GM21528 (cell line): Measurements from ENCODE around the gene CACFD1.

Experiments used
- ATAC-seq: cut with Tn5 transposase; IDR thresholded peaks from one replicate; pipeline ENCODE4 v1.9.1; 2021; ENCODE audit warnings: mild to moderate bottlenecking, moderate library complexity; ENCODE audit not compliant: unreplicated experiment, low FRiP score

CACFD1 gene

DNA sequence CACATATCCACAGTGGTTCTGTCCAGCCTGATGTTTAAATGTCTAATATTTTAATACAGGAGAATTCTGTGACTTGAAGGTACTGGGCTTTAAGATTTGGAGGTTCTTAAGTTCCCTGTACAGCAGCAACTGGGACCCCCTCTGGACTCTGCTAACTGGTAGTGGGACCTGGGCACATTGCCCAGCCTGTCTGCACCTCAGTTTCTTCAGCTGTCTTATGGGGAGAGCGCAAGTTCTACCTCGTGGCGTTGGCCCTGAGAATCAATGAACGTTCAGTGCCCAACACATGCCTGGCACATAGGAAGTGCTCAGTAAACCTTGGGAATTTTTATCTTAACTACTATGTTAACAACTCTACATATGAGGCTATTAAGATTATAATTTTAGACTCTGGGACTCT is 17.7 kb downstream of the CACFD1 start:
- ATAC-seq = no peak

DNA sequence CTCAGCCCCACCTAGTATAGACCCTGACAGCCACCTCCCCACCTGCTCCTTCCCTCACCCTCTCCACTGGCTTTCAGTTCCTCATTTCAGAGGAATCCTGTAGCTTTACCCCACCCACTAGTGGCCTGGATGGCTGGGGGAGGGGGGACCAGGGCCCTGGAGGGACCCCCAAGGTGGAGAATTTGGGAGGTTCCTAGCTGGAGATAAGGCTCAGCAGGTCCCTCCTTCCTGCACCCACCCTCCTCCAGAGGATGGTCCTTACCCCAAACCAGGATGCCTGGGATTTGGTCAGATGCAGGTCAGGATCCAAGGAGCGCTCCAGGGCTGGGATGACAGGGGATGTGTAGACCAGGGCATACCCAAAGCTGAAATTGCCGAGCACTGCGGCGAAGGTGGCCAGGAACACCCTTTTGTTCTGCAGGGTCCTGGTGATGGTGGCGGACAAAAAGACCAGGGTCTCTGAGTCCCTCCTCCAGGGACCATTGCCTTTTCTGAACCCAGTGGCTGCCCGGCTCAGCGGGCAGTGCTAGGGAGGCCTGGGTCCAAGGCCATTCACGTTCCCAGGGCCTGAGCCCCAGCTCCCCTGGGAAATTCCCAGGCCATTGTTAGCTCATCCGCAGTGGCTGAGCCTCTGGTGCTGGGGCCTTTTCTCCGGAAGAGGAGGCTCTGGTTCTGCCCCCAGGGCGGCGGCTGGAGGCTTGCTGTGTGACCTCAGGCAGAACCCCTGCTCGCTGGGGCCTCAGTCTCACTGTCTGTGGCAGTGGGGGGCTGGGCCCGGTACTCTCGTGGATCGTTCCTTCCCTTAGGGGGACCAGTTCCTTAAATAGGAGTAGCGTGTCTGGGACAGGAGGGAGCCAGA is 18.4 kb downstream of the CACFD1 start:
- ATAC-seq = peak; percentile 41

DNA sequence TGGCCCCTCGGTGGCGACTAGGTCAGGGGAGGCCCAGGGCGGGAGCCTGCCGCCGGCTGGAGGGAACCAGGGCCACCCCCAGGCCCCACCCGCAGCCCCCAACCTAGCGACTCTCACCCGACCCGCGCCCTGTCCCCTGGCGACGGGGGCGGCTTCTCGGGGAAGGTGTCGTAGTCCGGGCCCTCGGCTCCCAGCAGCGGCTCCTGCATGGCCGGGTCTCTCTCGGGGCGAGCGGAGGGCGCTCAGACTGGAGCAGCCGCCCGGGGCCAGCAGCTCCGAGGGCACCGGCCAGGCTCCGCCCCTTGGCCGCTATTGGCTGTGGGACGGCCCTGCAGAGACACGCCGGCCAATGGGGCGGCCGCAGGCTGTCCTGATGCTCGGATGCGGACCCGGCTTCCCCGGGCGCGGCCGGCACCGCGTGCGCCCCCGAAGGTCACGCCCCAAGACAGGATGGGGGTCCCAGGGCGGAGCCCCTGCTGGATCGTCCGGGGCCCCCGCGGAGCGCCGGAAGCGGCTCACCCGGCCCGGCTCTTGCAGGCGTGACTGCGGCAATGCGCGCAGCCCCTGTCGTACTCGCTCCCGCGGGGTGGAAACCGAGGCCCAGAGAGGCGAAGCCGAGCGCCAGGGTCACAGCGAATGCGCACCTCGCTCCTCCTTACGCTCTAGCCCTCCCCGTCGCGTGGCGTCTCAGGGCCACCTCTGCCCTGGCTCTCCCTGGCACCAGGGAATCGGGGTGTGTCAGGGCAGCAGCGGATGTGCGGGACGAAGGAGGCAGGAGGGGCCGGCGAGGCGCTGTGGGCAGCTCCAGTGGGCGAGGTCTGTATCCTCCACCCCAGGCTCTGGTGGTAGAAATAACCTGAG is 19.3 kb downstream of the CACFD1 start, which contains the start of gene SLC2A6:
SLC2A6 (minus strand) TSS at position 249 of the 861 bp plus-strand sequence; CDS start at position 209, 40 bp downstream.
- ATAC-seq = peak; percentile 90

DNA sequence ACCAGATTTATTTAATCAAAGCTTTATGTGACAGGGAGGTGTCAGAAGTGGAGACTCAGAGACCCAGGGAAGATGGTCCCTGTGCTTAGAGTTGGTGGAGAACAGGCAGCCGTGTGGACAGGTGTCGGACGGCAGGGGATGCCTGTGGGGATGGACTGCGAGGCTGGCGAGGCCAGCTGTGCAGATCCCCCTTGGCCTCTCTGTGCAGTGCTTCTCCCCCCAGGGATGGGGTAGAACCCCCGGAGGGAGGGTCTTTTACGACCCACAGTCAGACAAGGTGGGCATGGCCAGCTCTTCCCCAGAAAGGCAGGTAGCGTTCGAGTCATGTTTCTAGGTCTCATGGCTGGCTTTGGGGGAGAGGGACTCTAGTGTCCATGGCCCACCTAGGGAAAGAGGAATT is 23.8 kb downstream of the CACFD1 start:
- no peak for ATAC-seq

DNA sequence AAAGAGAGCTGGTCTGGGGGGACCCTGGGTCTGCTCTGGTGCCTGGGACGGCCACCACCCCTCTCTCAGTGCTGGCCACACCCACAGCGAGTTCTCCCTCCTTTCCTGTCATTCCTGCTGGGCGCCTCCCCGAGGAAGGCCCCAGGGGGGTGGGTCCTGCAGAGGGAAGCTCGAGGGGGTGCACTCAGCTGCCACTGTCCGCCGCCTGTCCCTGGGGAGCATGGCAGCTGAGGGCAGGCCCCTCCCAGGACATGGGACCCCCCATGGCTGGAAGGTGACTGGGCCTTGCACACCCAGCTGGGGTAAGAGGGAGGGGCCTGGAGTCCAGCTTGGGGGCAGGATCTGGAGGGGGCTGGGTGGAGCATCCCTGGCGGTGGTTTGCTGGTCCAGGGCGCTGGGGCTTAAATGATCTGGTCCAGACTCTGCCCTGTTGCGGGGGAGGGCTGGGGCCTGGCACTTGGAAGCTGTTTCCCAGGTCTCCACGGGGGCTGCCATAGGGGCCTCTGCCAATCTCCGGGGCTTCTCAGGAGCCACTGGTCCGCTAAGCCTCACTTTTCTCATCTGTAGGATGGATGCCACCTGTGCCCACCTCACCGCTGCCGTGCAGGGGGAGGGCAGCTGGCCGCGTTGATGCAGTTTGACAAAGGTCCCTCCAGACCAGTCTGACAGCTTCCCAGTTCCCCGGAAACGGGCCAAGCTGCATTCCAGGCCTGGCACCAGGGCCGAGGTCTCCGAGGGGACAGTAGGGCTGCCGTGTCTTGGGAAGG is 25.1 kb downstream of the CACFD1 start:
- no peak for ATAC-seq

DNA sequence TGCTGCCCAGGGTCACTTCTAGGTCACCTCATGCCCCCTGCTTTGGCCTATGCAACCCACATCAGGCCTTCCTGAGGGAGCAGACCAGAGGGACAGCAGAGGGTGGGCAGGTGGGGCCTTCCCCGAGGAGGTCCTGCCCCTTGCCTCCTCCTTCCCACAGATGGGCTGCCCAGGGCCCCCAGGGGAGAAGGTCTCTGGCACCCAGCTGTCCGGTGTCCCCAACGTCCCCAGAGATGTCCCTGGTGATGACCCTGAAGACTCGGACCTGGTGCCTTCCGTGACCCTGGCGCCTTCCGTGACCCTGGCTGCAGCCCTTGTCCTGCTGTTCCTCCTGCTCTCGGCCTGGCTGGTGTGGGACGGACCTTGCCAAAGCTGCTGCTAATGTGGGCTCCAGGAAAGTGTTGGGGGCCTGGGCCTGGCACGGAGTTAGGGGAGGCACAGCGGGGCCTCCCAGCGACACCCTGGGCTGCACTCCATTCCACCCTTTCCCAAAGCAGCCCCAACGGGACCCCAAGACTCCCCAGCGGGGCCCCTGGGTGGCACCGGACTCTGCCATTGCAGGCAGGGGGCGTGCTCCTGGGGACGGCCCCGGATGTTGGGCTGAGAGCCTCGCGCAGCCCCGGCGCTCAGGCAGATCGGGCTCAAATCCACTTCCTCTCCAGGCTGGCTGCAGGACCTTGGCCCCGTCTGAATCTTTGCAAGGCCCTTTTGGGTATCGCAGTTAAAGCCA is 25.9 kb downstream of the CACFD1 start:
- ATAC-seq = no peak

DNA sequence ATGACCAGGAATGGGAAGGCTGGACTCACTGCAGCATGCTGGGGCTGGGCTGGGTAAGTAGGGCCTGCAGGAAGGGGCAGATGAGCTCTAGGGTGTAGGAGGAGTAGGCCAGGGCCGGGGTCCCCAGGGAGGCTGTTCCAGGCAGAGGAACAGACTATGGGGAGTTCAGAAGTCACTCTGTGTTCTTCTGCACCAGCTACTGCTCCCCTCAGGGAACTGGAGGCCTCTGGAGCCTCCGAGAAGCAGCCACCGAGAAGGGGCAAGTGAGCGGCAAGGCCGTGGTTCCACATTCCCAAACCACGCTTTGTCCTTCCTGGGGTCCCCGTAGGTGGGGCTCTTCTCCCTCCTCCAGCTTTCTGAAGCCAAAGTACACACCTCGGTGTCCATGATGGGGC is 27.6 kb downstream of the CACFD1 start:
- no peak for ATAC-seq

DNA sequence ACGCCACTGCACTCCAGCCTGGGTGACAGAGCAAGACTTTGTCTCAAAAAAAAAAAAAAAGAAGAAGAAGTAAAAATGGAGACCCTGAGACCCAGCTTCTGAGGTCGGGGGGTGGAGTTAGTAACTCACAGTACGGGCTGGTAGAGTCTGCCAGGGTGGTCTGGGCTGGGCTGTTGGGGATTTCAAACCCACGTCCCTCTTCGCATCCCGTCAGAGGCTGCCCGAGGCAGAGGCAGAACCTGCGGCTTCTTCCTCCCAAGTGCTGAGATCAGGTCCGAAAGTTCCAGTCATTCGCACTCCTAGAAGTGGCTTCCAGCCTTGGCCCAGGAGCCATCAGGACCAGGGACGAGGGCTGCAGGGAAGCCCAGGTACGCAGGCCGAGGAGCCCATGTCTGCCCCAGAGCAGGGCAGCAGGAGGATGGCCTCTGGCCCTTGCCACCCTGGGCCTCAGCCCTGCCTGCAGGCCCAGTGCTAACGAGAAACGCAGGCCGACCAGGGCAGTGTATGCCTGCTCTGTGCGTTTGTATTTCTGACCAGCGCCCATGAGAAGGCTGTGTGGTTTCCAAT is 29.0 kb downstream of the CACFD1 start:
- ATAC-seq = no peak

DNA sequence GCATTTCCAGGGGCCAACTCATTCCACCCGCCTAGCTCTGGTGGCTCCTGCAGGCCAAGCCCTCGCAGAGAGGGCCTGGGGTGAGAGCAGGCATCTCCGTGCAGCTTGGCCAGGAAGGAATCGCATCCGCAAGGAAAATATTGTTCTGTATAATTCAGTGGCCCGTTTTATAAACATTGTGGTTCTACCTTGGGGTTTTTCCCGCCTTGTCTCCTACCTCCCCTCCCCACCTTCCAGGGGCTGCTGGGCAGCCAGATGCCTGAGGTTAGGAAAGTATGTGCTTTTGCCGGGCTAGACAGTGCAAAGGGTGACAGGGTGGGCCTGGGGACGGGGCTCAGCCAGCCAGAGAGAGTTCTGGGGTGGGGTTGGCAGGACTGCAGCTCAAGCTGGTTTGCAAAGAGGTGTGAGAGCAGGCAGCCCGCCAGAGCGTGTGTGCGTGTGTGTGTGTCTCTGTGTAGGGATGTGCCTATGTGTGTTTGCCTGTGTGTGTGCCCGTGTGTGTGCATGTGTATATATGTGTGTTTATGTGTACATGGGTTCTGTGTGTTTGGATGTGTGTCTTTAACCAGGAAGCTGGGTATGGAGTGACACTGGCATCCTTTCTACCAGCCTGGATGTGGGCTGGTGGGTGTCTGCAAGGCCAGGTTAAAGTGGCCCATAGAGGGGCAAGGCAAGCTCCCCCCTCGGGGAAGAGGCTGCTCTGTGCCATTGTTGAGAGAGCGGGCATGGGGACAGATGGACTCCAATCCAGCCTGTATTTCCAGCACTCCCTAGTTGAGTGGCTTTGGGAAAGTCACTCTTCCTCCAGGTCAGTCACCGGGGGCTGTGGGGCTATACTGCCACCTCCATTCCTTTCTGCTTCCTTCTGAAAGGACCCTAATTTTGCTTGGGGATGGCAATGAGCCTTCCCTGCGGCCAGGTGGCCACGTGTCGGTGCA is 29.7 kb downstream of the CACFD1 start:
- no peak for ATAC-seq

DNA sequence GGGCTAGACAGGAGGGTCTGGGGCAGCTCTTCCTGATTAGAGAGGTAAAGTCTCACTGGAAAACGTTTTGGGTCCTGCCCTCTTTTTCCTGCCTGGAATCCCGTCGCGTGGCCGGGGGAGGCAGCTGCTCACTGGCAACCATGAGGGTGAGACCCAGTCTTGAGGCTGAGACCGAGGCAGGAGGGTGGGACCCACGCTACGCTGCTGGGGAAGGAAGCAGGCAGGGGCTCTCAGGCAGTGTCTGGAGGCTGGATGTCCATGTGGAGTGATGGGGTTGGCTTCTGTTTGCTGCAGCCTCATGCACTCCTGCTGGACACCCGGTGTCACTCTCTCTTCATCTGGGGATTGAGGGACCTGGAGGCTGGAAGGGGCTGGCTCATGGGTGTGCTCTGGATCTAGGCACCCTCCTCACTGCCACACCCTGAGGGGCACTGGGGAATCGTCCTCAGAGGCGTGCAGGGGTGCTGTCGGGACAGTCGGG is 30.5 kb downstream of the CACFD1 start:
- ATAC-seq = no peak

DNA sequence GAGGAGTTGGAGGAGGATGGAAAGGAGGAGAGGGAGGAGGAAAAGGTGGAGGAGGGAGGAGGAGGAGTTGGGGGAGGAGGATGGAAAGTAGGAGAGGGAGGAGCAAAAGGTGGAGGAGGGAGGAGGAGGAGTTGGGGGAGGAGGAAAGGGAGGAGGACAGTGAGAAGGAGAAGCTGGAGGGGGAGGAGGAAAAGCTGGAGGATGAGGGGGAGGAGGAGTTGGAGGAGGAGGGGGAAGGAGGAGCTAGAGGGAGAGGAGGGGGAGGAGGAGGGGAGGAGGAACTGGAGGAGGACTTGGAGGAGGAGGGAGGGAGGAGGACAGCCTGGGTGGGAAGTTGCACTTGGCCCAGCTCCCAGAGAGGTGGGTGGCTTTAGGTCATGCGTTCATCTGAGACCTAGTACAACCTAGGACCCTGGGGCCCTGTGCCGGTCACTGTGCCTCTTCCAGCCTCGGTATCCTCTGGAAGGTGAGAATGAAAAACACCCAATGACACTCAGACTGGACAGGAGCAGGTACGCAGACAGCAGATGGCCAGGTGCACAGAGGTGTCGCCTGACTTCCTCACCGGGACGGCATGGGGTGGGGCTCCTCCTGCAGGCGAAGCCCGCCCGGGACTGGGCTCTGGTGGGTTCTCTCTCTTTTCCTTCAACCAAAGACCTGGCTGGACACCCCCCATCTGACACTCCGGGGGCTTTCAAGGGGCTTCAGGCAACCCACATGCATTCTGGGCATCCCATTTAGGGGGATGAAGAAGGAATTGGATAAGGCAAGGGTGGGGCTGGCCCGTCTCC is 31.3 kb downstream of the CACFD1 start:
- ATAC-seq = no peak

DNA sequence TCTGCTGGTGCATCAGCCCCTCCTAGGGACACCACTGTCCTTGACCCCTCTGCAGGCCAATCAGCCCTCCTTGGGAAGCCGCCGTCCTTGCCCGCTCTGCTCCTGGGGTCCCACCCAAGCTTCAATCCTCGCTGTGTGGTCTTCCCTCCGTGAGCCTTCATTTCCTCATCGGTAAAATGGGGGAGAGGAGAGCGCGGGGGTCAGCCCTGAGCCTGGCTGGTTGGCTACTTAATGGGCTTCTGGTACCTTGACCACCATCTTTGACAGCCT is 31.8 kb downstream of the CACFD1 start:
- no peak for ATAC-seq

DNA sequence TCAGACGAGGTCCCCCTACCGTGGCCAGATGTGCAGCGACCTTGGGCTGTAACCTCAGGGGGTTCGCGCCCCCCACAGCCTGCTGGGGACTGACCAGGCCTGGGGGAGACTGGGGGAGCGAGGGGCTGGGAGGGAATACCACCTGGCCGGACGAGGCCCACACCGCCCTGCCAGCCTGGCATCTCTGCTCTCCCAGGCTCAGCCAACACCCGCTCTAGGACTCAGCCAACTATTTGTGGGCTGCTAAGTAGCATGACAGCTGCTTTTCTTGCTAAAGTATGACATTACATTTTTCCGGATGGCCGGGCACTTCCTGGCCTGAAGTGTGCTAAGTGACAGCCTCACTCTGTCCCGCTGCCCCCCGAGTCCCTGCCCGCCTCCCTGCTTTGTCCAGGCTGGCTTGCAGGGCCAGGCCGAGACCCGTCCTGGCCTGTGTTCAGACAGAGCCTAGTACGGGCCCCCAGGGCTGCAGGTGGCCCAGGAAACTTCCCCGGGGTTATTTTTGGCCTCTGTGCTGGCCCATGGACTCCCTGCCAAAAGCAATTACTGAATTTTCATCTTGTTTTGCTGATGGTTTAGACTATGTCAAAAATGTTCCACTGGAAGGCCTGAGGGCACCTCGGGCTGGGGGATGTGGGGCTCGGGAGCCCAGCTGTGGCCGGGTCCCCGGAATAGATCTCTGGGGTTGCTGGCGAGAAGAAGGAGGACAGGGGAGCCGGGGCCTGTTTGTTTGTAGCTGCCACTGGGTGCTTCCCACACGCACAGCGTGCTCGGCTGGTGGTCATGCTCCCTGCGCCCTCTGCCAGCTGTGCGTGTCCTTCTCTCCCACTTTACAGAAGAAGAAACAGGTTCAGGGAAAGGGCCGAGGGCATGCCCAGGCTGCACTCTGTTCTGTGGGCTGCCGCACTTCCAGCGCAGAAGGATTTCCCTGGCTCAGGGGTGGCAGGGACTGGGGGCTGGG is 32.6 kb downstream of the CACFD1 start:
- no peak for ATAC-seq

DNA sequence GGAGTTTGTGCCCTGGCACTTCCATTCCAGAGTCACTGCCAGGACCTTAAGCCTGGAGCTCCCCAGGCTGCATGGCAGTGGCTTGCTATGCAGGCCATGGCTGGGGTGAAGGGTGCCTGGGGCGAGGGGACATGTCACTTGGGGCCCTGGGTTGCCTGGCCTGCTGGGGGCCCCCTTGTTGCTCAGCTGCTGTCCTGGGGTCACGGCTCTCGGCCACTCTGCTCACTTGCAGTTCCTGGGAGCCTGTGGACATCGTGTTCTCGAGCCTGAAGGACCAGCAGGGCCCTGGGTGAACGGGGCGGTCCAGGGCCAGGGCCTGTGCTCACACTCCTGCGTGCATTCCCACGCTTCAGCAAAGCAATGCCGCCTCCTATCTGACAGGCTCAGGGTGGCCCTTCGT is 33.6 kb downstream of the CACFD1 start:
- ATAC-seq = no peak

DNA sequence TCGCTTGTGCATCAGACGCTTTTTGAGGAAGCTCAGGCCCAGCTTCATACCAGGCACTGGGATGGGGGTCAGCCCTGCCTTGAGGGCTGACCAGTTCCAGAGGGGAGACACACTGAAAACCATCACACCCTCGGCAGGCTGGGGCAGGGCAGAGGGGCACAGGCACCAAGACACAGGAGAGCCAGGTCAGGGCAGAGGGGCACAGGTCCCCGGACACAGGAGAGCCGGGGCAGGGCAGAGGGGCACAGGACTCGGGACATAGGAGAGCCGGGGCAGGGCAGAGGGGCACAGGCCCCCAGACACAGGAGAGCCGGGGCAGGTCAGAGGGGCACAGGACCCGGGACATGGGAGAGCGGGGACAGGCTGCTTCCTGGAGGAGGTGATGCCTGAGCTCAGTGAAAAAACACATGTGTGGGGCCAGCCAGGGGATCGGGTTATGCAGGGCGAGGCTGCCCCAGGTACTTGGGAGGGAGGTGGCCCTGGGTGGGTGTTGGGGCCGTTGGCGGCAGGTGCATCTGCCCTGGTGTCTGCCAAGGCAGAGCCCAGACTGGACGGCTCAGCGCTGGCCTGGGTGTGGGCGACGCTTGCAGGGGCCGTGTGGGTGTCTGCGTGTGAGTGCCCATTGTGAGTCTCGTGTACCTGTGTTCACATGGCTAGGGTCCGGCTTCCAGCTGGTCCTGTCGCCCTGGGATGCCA is 34.2 kb downstream of the CACFD1 start:
- ATAC-seq = no peak

DNA sequence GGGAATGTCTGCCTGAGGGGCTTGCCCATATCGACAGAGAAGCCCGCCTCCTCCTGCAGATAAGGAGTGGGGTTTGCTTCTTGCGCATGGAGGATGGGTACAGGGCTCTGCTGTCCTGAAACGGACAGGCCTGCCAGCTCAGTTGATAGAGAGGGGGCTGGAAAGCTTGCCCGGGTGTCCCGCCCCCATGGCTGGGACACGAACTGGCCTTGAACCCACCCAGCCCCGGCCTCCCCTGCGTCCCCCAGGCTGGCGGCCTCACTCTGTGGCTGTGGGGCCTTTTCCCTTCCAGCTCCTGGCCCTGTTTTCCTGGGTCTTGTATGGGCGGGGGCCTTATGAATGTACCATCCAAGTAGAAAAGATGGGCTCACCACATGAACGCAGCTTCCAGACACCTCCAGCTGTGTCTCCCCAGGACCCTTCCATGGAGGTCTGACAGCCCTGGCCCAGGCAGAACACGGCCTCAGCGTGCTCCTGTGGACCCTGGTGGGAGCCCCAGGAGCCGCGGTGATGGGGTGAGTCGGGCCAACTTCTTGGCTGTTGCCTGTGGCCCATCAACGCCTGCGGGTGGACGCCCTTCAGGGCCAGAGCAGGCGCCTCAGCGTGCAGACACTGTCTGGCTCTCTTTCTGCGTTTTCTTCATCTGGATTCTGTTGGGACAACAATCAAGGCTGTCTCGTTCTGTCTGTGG is 35.0 kb downstream of the CACFD1 start:
- ATAC-seq = no peak
